Kidney (tissue), 14 donors: ENCODE measurements around the gene ZSWIM3. TPM values are rescaled to one million over a fixed set of nuclear protein-coding genes. Genes with fewer than 3 reads are reported as not detected.
A peak's percentile ranks its signal among the peaks of the same experiment; 100 is the strongest.

ENCODE experiments used
- DNase-seq, 5 donors: peaks; one replicate each; pipeline ENCODE4 v3.0.0-alpha.2; 2013 to 2020
- FAIRE-seq: peaks from 2 replicates; lab custom pipeline; 2012; peaks lifted over from hg19 to GRCh38; lab: Jason Lieb, UNC
- H3K27ac ChIP-seq, 2 donors: one replicate each; pipeline ENCODE4 v1.7.0; 2013; ENCODE audit warnings: low read depth in 2 of 2, low read length in 2 of 2, inconsistent platforms in 1 of 2
- H3K27me3 ChIP-seq: one replicate; pipeline ENCODE4 v1.7.1; 2013; ENCODE audit warnings: low read length, inconsistent platforms; ENCODE audit not compliant: control insufficient read depth, insufficient read depth
- H3K36me3 ChIP-seq, 3 donors: one replicate each; pipeline versions ENCODE4 v1.7.0 to v1.7.1; 2013; ENCODE audit warnings: low read length in 3 of 3, control low read depth in 1 of 3, inconsistent platforms in 1 of 3; ENCODE audit not compliant: insufficient read depth in 3 of 3, control insufficient read depth in 2 of 3
- H3K4me1 ChIP-seq, 3 donors: one replicate each; pipeline versions ENCODE4 v1.7.0 to v1.7.1; 2013; ENCODE audit warnings: low read length in 3 of 3, inconsistent platforms in 1 of 3, low read depth in 1 of 3; ENCODE audit not compliant: control insufficient read depth in 2 of 3, insufficient read depth in 2 of 3
- H3K4me3 ChIP-seq, 3 donors: one replicate each; pipeline versions ENCODE4 v1.7.0 to v1.8.1; 2013; ENCODE audit warnings: low read length in 3 of 3, control low read depth in 1 of 3, inconsistent platforms in 1 of 3
- H3K9ac ChIP-seq, 3 donors: one replicate each; pipeline versions ENCODE4 v1.7.0 to v1.7.1; 2013; ENCODE audit warnings: low read length in 3 of 3, control low read depth in 1 of 3, inconsistent platforms in 1 of 3
- H3K9me3 ChIP-seq, 3 donors: one replicate each; pipeline versions ENCODE4 v1.7.0 to v1.7.1; 2013; ENCODE audit warnings: low read length in 3 of 3, control low read depth in 1 of 3, inconsistent platforms in 1 of 3; ENCODE audit not compliant: control insufficient read depth in 2 of 3, insufficient read depth in 1 of 3
- intact Hi-C: fragments of 100-400 bp; cut with DNase I; formaldehyde crosslinking; loops from one replicate; pipeline ENCODE4 v1.11.1; 2022
- polyA plus RNA-seq: library from polyadenylated mRNA; stranded (reverse); fragments of 350-450 nt; fragmentation: Illumina TruSeq; extraction: RNeasy Lipid Tissue Mini Kit (QIAGEN cat#74804); gene quantifications from one replicate; pipeline ENCODE4 v1.2.3, GENCODE V29; 2014; ENCODE audit warnings: low read depth, low replicate concordance; ENCODE audit not compliant: insufficient read depth
- total RNA-seq: library from RNA; stranded (reverse); fragmentation: NEBNext Ultra II Directional; extraction: Animal tissue kit (Norgen Biotek cat#: 25700); gene quantifications from one replicate; pipeline ENCODE4 v1.2.1, GENCODE V29; 2021
- TF ChIP-seq, protein P1 (sequence below): IDR thresholded peaks from 3 replicates; pipeline ENCODE4 v1.5.1; 2012; ENCODE audit warnings: mild to moderate bottlenecking, moderate library complexity, borderline replicate concordance; ENCODE audit not compliant: insufficient read depth; ENCODE audit errors: extremely low read depth
- donor health status: control.
- donor health status: control.
- donor health status: control.
- donor health status: control.
- donor health status: control.
- donor health status: DM: yes; HTN: yes; CAD: no.
- donor health status: Normal renal cell carcinoma (clear cell type).

The ZSWIM3 gene
- total and polyA plus RNA-seq, 2 donors from 2014 or later: 2.6 to 3.2 TPM

DNA sequence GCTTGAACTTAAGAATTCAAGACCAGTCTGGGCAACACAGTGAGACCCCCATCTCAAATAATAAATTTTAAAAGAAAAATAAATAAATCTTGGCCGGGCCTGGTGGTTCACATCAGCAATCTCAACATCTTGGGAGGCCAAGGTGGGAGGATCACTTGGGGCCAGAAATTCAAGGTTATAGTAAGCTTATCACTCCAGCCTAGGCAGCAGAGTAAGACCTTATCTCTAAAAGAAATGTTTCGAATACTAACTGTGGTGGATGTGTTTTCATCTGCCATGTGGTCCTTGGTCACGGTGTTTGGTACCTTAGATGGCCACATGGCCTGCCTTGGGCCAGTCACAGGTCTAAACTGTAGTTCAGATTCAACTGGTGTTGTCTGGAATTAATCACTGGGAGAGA, 39.2 kb upstream of the ZSWIM3 start:
- Histone ChIP-seq H3K9me3 (no peaks in the 10 kb centered on the region), H3K4me3 (no peak overlapping the region), H3K27me3 (peaks cover 1% of the 10 kb centered on the region), H3K36me3 (no peaks in the 10 kb centered on the region), H3K9ac (no peak overlapping the region), H3K4me1 (peaks cover 0 to 4% (median 0%) of the 10 kb centered on the region in 3 donors), H3K27ac (no peak overlapping the region)
- intact Hi-C loops: no loop called here
- TF ChIP-seq, protein P1, sequence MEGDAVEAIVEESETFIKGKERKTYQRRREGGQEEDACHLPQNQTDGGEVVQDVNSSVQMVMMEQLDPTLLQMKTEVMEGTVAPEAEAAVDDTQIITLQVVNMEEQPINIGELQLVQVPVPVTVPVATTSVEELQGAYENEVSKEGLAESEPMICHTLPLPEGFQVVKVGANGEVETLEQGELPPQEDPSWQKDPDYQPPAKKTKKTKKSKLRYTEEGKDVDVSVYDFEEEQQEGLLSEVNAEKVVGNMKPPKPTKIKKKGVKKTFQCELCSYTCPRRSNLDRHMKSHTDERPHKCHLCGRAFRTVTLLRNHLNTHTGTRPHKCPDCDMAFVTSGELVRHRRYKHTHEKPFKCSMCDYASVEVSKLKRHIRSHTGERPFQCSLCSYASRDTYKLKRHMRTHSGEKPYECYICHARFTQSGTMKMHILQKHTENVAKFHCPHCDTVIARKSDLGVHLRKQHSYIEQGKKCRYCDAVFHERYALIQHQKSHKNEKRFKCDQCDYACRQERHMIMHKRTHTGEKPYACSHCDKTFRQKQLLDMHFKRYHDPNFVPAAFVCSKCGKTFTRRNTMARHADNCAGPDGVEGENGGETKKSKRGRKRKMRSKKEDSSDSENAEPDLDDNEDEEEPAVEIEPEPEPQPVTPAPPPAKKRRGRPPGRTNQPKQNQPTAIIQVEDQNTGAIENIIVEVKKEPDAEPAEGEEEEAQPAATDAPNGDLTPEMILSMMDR: no peak
- FAIRE-seq: no peak
- DNase-seq: no peak

DNA sequence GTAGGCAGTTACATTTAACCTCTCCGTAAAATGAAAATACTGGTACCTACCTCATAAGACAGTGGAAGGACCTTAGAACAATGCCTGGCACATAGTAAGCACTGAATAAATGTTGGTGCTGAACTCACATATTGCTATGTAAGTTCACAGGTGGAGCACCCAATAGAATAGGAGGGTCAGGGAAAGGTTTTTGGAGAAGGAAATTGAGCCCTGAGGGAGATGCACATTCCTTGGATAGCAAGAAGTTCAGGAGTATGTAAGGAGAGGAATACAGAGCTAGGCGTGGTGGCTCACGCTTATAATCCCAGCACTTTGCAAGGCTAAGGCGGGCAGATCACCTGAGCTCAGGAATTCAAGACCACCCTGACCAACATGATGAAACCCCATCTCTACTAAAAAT, 37.9 kb upstream of the ZSWIM3 start:
- TF ChIP-seq, protein P1: no peak
- H3K4me3 ChIP-seq: no peak overlapping the region
- H3K4me1 ChIP-seq: peaks cover 0 to 11% (median 0%) of the 10 kb centered on the region in 3 donors
- no peak for DNase-seq
- H3K36me3 ChIP-seq: no peaks in the 10 kb centered on the region
- H3K27me3 ChIP-seq: peaks cover 8% of the 10 kb centered on the region
- no peaks in the 10 kb centered on the region for H3K9me3 ChIP-seq
- FAIRE-seq: no peak
- intact Hi-C loops: no loop called here
- H3K27ac ChIP-seq: no peak overlapping the region
- no peak overlapping the region for H3K9ac ChIP-seq

DNA sequence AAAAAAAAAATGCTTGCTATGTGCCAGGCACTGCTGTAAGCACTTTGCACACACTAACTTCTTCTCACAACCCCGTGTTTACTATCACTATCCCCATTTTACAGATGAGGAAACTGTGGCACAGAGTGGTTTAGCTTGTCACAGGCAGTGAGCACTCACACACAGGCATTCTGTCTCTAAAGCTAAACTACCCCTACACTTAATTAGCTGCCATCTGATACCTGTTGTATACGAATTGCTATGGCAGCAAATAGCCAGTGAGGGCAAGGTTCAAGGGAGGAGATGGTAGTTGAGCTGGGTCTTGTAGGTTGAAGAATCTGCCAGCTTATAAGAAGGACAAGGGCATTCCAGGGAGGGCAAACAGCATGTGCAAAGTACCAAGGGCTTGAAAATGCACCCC, 35.5 kb upstream of the ZSWIM3 start:
- no peak overlapping the region for H3K4me3 ChIP-seq
- peaks cover 0 to 11% (median 0%) of the 10 kb centered on the region in 3 donors for H3K4me1 ChIP-seq
- no peak overlapping the region for H3K9ac ChIP-seq
- H3K36me3 ChIP-seq: no peaks in the 10 kb centered on the region
- DNase-seq: peak in 4 of 5 donors; percentile 36 to 64 (median 44)
- TF ChIP-seq, protein P1: no peak
- H3K27ac ChIP-seq: no peak overlapping the region
- H3K27me3 ChIP-seq: peaks cover 8% of the 10 kb centered on the region
- H3K9me3 ChIP-seq: no peaks in the 10 kb centered on the region
- no peak for FAIRE-seq
- intact Hi-C loops: loop anchor here (10.0 kb wide), 1 partner anchor 143 kb away; no protein-coding TSS in a partner anchor

DNA sequence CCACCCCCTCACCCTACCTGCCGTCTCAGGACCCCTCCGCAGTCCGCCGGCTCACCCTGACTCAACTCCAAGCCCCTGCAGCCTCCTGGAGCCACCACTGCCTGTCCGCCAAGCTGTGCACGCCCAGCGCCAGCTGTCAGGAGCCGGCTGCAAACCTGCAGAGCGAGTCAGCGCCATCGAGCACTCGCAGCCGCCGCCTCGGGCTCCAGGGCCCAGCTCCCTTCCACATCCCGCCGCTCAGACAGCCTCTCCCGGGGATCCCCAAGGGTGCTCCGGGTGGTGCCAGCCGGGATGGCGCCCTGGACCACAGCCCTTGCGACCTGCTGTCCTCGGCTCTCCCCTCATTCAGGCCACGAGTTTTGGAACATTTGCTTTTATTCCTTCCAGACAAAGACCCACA, 34.6 kb upstream of the ZSWIM3 start:
- TF ChIP-seq, protein P1: no peak
- DNase-seq (peak; percentile 58 to 81 (median 70)), FAIRE-seq (no peak)
- Histone ChIP-seq H3K36me3 (no peaks in the 10 kb centered on the region), H3K9ac (no peak overlapping the region), H3K9me3 (no peaks in the 10 kb centered on the region), H3K27ac (no peak overlapping the region), H3K4me1 (peaks cover 0 to 11% (median 0%) of the 10 kb centered on the region in 3 donors), H3K27me3 (peaks cover 8% of the 10 kb centered on the region), H3K4me3 (no peak overlapping the region)
- intact Hi-C loops: loop anchor here (10.0 kb wide), 1 partner anchor 142 kb away; no protein-coding TSS in a partner anchor
